ENCODE data around the gene AP2B1.
"Not testable (repeated sequence)": the region's sequence is repeated elsewhere in the genome, so short reads cannot be mapped to it uniquely, and the experiment has no call there.

The AP2B1 gene

DNA sequence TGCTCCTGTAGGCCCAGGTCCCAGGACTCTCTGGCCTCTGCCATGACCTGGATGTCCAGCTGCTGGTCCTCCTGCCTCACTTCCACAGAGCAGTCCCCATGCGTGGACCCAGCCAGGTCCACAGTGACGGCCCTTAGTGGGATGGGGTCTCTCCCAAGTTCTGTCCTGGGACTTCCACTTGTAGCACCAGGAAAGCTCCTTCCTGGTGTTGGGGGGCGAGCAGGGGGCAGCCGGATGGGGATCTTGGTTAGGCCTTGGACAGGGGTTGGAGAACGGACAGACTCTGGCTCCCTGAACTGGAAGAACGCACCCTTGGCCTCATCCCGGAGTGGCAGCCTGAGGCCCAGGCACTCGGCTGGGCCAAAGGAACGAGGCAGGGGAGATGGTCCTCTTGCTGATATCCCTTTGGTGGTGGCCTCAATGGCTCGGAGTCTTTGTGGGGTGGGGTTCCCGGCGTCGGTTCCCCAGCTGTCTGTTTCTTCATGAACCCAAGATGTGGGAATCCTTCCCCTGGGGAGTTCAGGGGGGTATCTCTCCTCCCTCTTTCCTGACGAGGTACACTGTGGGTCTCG is 158.7 kb downstream of the AP2B1 start:
- no peak overlapping the region for H3K4me3 ChIP-seq (ENCODE audit: low read depth, low read length)
- TF ChIP-seq CTCF (IDR thresholded peaks at IDR 0.05; ENCODE audit: low read depth, low read length): no peak

DNA sequence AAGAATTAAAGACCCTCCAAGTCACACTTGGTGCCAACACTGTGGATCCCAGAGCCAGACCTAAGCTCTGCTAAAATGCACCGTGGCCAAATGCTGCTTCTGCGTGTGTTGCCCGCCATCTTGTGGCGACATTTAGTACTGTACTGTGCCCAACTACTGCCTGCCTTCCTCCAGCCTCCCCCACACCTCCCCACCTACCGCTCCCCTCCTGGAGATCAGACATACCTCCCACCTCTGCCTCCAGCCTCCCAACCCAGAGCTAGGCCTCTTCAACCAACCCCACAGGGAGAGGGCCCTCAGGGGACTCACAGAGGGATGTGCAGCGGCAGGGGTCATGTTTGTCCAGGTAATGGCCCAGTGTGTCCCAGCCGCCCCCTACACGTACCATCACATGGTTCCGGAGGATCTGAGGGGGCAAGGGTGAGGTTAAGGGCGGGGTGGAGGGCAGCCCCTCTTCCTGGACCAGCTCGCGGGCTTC is 160.5 kb downstream of the AP2B1 start:
- H3K4me3 ChIP-seq (ENCODE audit: low read depth, low read length): no peak overlapping the region
- TF ChIP-seq CTCF (IDR thresholded peaks at IDR 0.05; ENCODE audit: low read depth, low read length): peak; percentile 72

DNA sequence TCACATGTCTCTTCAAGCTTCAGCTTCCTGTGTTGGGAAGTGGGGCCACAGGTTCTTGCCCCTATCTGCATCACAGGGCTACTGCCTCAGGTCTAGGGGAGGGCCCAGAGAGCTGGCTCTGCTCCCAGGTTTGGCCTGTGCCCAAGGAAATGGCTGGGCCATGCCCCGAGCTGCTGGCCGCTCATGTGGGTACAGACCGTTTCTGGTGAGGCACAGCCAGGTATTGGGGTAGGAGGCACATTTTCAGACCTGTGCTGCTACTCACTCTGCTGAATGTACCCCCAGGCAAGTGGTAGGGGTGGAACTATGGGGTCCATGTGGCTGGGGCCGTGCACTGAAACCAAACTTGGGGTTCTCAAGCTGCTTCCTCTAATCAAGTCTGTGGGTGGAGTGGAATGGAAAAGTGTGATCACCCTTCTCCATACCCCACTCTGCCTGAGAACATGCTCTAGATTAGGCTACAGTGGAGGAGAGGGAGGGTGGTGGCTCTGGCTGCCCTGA is 161.3 kb downstream of the AP2B1 start:
- TF ChIP-seq CTCF (IDR thresholded peaks at IDR 0.05; ENCODE audit: low read depth, low read length): no peak
- no peak overlapping the region for H3K4me3 ChIP-seq (ENCODE audit: low read depth, low read length)

DNA sequence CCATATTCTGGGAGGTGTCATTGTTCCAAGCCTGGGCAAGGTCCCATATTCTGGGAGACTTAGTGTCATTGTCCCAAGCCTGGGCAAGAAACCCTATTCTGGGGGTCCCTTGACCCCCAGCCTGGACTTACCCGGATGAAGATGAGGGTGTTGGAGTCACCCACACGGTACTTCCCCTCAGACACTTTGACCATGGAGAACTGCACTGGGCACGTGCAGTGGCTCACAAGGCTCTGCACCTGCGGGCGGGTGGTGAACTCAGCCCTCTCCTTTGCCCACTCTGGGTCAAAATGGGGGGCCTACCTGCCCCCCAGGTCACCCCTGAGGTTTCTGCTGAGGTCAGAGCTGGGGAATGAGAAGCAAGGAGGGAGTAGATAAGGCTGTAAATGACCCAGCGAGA is 161.9 kb downstream of the AP2B1 start:
- no peak for TF ChIP-seq CTCF (IDR thresholded peaks at IDR 0.05; ENCODE audit: low read depth, low read length)
- H3K4me3 ChIP-seq (ENCODE audit: low read depth, low read length): no peak overlapping the region

- H3K4me3 ChIP-seq (ENCODE audit: low read depth, low read length): no peak overlapping the region
- no peak for TF ChIP-seq CTCF (IDR thresholded peaks at IDR 0.05; ENCODE audit: low read depth, low read length)
These were observed 162.7 kb downstream of the AP2B1 start for GRCh38 chr17:35749560-35750412.

- no peak overlapping the region for H3K4me3 ChIP-seq (ENCODE audit: low read depth, low read length)
These were observed 163.6 kb downstream of the AP2B1 start for GRCh38 chr17:35750526-35751395.

DNA sequence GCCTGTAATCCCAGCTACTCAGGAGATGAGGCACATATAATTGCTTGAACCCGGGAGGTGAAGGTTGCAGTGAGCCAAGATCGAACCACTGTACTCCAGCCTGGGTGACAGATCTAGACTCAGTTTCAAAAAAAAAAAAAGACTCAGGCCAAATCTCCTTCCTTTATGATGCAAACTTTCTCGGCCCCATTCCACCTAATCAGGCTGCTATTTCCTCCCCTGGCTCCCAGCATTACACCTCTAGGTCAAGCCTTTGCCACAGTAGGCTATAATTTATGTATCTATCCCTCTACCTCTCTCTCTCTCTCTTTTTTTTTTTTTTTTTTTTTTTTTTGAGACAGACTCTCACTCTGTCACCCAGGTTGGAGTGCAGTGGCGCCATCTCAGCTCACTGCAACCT is 164.4 kb downstream of the AP2B1 start:
- H3K4me3 ChIP-seq (ENCODE audit: low read depth, low read length): not testable (repeated sequence)

More at GRCh38 chr17:35750526-35751395, 163.6 kb downstream of the AP2B1 start:
- no peak for TF ChIP-seq CTCF (IDR thresholded peaks at IDR 0.05; ENCODE audit: low read depth, low read length)

Data from WI38 (cell line).